MM.1S (cell line): ENCODE measurements around the gene NHLH2.

Experiments
- EZH2 ChIP-seq: fragments of 300-600 bp; sonication (generic); optimal IDR thresholded peaks from 2 replicates; pipeline ENCODE3; 2017; ENCODE audit warnings: low read depth, mild to moderate bottlenecking, antibody characterized with exemption, low read length, mixed read lengths
- TF ChIP-seq, protein P1 (sequence below): fragments of 300-600 bp; sonication (generic); IDR thresholded peaks from 2 replicates; pipeline ENCODE4 v1.5.1; 2016; ENCODE audit warnings: antibody characterized with exemption, low read length, mixed read lengths

DNA sequence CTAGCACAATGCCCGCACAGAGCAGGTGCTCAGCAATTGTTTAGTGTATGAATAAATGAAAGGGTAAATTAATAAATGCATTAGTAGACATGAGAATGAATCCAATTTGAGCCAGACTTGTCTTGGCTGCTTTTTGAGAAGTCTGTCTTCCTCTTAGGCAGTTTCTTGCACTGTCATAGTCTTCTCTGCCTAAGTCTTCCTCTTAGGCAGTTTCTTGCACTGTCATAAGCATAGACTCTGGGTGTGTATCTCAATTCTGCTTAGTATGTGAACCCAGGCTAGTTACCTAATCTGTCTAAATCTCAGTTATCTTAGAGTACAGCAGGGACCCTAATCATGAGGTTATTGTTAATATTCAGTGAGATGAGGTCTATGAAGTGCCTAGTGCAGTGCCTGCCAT, 27.2 kb downstream of the NHLH2 start:
- TF ChIP-seq, protein P1, sequence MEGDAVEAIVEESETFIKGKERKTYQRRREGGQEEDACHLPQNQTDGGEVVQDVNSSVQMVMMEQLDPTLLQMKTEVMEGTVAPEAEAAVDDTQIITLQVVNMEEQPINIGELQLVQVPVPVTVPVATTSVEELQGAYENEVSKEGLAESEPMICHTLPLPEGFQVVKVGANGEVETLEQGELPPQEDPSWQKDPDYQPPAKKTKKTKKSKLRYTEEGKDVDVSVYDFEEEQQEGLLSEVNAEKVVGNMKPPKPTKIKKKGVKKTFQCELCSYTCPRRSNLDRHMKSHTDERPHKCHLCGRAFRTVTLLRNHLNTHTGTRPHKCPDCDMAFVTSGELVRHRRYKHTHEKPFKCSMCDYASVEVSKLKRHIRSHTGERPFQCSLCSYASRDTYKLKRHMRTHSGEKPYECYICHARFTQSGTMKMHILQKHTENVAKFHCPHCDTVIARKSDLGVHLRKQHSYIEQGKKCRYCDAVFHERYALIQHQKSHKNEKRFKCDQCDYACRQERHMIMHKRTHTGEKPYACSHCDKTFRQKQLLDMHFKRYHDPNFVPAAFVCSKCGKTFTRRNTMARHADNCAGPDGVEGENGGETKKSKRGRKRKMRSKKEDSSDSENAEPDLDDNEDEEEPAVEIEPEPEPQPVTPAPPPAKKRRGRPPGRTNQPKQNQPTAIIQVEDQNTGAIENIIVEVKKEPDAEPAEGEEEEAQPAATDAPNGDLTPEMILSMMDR, result no peak
- no peak for TF ChIP-seq EZH2
